Measurements from ENCODE around the gene DAO. TPM values are rescaled to one million over a fixed set of nuclear protein-coding genes. Genes with fewer than 3 reads are reported as not detected.
A peak's percentile ranks its signal among the peaks of the same experiment; 100 is the strongest.

Gene DAO
- total RNA-seq, 1 experiment from 2014 or later = not detected

- Histone ChIP-seq H3K4me1 (ENCODE audit: insufficient read depth, low read length) (peaks cover 5% of the 10 kb centered on the region; the same call in 1 of the 2 replicates), H3K56ac (ENCODE audit: insufficient read length, low read depth, low read length) (no peak overlapping the region), H3K79me1 (ENCODE audit: insufficient read depth, low read depth, low read length, poor library complexity, severe bottlenecking) (no peaks in the 10 kb centered on the region), H4K91ac (ENCODE audit: insufficient read length, low read depth, low read length) (no peak overlapping the region), H2BK12ac (ENCODE audit: insufficient read length, low read depth, low read length) (no peak overlapping the region), H2BK15ac (ENCODE audit: low read depth, low read length) (no peak overlapping the region), H4K20me1 (ENCODE audit: control insufficient read depth, insufficient read depth, insufficient read length) (no peaks in the 10 kb centered on the region), H3K27ac (ENCODE audit: insufficient read length, low read depth, low read length) (no peak overlapping the region), H3K4me2 (ENCODE audit: insufficient read depth, insufficient read length, low read length) (no peak overlapping the region), H2BK120ac (ENCODE audit: low read depth, low read length, poor library complexity, severe bottlenecking) (no peak overlapping the region), H3K4ac (ENCODE audit: low read depth, low read length) (no peak overlapping the region), H3K18ac (ENCODE audit: insufficient read length, low read depth, low read length) (no peak overlapping the region), H2AK5ac (ENCODE audit: insufficient read length, low read length) (no peak overlapping the region), H4K8ac (replicated peaks; ENCODE audit: insufficient read length, low read depth, low read length) (no peak overlapping the region), H3K23ac (ENCODE audit: insufficient read length, low read depth, low read length) (no peak overlapping the region), H2AFZ (ENCODE audit: low read length) (no peak overlapping the region), H3K9ac (ENCODE audit: extremely low read depth, insufficient read length, low read length) (no peak overlapping the region), H2BK5ac (ENCODE audit: insufficient read length, low read length) (no peak overlapping the region), H3T11ph (ENCODE audit: low read length) (no peak overlapping the region), H3K23me2 (ENCODE audit: insufficient read length, low read depth, low read length, poor library complexity, severe bottlenecking) (no peaks in the 10 kb centered on the region), H3K27me3 (ENCODE audit: insufficient read depth, low read length) (no peaks in the 10 kb centered on the region), H4K5ac (ENCODE audit: insufficient read length, low read depth, low read length) (no peak overlapping the region), H3K14ac (ENCODE audit: insufficient read depth, low read length) (no peak overlapping the region; the same call in 1 of the 2 replicates), H2BK20ac (ENCODE audit: low read depth, low read length, poor library complexity, severe bottlenecking) (no peak overlapping the region), H3K79me2 (ENCODE audit: insufficient read depth, low read length) (no peaks in the 10 kb centered on the region; the same call in 1 of the 2 replicates), H3K9me3 (ENCODE audit: control insufficient read depth, low read depth, low read length) (no peaks in the 10 kb centered on the region)
- H3K4me3 Mint-ChIP-seq = no peak overlapping the region
- H3K27ac Mint-ChIP-seq = peak overlapping the region; percentile 33 to 69 (median 59); a peak in 4 of 7 replicates
- WGBS (ENCODE audit: extremely low coverage, insufficient read length, low lambda C conversion rate) = no CpG with 5 or more reads among the region's 9 CpGs
- H3K4me1 Mint-ChIP-seq = peaks cover 5 to 25% of the 10 kb centered on the region in 2 experiments
- no peaks in the 10 kb centered on the region for H3K9me3 Mint-ChIP-seq
- DNase-seq = peak; percentile 72
- H3K27me3 Mint-ChIP-seq (ENCODE audit: low read depth) = no peaks in the 10 kb centered on the region
- TF ChIP-seq CTCF (conservative IDR thresholded peaks at IDR 0.05) = no peak
- peaks cover 6 to 36% (median 12%) of the 10 kb centered on the region in 3 experiments for H3K36me3 Mint-ChIP-seq (ENCODE audit: insufficient read depth in 1 of 3, low read depth in 3 of 3)
Measured at GRCh38 chr12:108833355-108833733, 46.5 kb upstream of the DAO start.

Data from H9 (cell line).